H1 (cell line): Measurements from ENCODE around the gene PRICKLE2.

Experiments
- BRCA1 ChIP-seq: IDR thresholded peaks from 2 replicates; pipeline ENCODE4 v1.6.1; 2012; ENCODE audit warnings: low read depth, low read length, improper control_type of control experiment
- CBX5 ChIP-seq: fragments of 300-800, 300-1000 bp; sonication (generic); IDR thresholded peaks from 2 replicates; pipeline ENCODE4 v1.7.1; 2016; ENCODE audit warnings: antibody characterized with exemption, low read length, low read depth
- CHD2 ChIP-seq: IDR thresholded peaks from 2 replicates; pipeline ENCODE4 v1.6.1; 2012; ENCODE audit warnings: low read length, improper control_type of control experiment
- EP300 ChIP-seq, 2 experiments: IDR thresholded peaks; 1 replicate in 1 of 2; 2 replicates in 1 of 2; pipeline ENCODE4 v1.6.1; 2011 to 2012; ENCODE audit warnings: low read depth in 2 of 2, low read length in 2 of 2, mild to moderate bottlenecking in 2 of 2, borderline replicate concordance in 1 of 2, inconsistent platforms in 1 of 2, moderate library complexity in 1 of 2
- EZH2 ChIP-seq: fragments of 200-600 bp; sonication (generic); IDR thresholded peaks from 2 replicates; pipeline ENCODE4 v1.7.1; 2012; ENCODE audit warnings: low read depth, mild to moderate bottlenecking, moderate library complexity, low read length, inconsistent platforms; ENCODE audit not compliant: severe bottlenecking
- HDAC2 ChIP-seq, 2 experiments: fragments of 300-600 bp in 1 of 2; sonication (generic) in 1 of 2; IDR thresholded peaks; 2 replicates each; pipeline ENCODE4 v1.6.1; 2011 to 2012; ENCODE audit warnings: low read depth in 2 of 2, low read length in 2 of 2, mild to moderate bottlenecking in 2 of 2, moderate library complexity in 2 of 2, borderline replicate concordance in 1 of 2, inconsistent platforms in 1 of 2
- JUN ChIP-seq: IDR thresholded peaks from 2 replicates; pipeline ENCODE4 v1.6.1; 2011; ENCODE audit warnings: low read depth, mild to moderate bottlenecking, improper control_type of control experiment, low read length
- NRF1 ChIP-seq: IDR thresholded peaks from 2 replicates; pipeline ENCODE4 v1.6.1; 2011; ENCODE audit warnings: mild to moderate bottlenecking, low read depth, low read length, improper control_type of control experiment
- POLR2A ChIP-seq, 2 experiments: IDR thresholded peaks; 1 replicate in 1 of 2; 2 replicates in 1 of 2; pipeline ENCODE4 v1.6.1; 2011; ENCODE audit warnings: low read depth in 2 of 2, low read length in 2 of 2, mild to moderate bottlenecking in 2 of 2; ENCODE audit errors: control extremely low read depth in 1 of 2
- RAD21 ChIP-seq, 2 experiments: IDR thresholded peaks in 1 of 2; conservative IDR thresholded peaks in 1 of 2; 2 replicates each; pipeline ENCODE4 v1.6.1; 2011; ENCODE audit warnings: low read depth in 2 of 2, low read length in 2 of 2, improper control_type of control experiment in 1 of 2, inconsistent platforms in 1 of 2, mild to moderate bottlenecking in 1 of 2, moderate library complexity in 1 of 2
- SAP30 ChIP-seq: fragments of 300-600 bp; sonication (generic); IDR thresholded peaks from 2 replicates; pipeline ENCODE4 v1.7.1; 2012; ENCODE audit warnings: low read length, moderate library complexity, mild to moderate bottlenecking, inconsistent platforms; ENCODE audit not compliant: insufficient read depth, insufficient replicate concordance
- SRF ChIP-seq: IDR thresholded peaks from 2 replicates; pipeline ENCODE4 v1.6.1; 2011; ENCODE audit warnings: mild to moderate bottlenecking, low read depth, low read length, moderate library complexity
- TF ChIP-seq, protein P1 (sequence below), 3 experiments: IDR thresholded peaks; 1 replicate in 2 of 3; 2 replicates in 1 of 3; pipeline versions ENCODE4 v1.5.1 to v1.6.1; 2011; ENCODE audit warnings: low read length in 3 of 3, mild to moderate bottlenecking in 3 of 3, inconsistent platforms in 2 of 3, low read depth in 1 of 3, moderate library complexity in 1 of 3; ENCODE audit not compliant: insufficient read depth in 1 of 3; ENCODE audit errors: control extremely low read depth in 1 of 3
- TF ChIP-seq, protein P2 (sequence below): IDR thresholded peaks from 2 replicates; pipeline ENCODE4 v1.6.1; 2012; ENCODE audit warnings: low read length, inconsistent platforms

DNA sequence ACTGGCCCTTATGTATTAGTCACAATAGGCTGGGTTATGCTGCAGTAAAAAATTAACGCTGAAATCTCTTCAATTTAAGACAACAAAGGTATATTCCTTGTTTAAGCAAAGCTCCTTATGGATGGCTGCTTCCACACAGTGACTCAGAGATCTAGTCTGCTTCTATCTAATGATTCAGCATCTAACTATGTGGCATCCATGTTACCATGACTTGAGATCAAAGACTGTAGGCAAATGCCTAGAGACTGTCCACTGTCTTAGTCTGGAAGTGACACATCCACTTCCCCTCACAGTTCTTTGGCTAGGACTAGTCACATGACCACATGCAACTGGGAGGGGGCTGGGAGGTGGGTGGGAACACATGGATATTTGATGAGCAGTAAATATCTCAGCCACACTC is 140.6 kb downstream of the PRICKLE2 start:
- TF ChIP-seq, protein P1, sequence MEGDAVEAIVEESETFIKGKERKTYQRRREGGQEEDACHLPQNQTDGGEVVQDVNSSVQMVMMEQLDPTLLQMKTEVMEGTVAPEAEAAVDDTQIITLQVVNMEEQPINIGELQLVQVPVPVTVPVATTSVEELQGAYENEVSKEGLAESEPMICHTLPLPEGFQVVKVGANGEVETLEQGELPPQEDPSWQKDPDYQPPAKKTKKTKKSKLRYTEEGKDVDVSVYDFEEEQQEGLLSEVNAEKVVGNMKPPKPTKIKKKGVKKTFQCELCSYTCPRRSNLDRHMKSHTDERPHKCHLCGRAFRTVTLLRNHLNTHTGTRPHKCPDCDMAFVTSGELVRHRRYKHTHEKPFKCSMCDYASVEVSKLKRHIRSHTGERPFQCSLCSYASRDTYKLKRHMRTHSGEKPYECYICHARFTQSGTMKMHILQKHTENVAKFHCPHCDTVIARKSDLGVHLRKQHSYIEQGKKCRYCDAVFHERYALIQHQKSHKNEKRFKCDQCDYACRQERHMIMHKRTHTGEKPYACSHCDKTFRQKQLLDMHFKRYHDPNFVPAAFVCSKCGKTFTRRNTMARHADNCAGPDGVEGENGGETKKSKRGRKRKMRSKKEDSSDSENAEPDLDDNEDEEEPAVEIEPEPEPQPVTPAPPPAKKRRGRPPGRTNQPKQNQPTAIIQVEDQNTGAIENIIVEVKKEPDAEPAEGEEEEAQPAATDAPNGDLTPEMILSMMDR (IDR thresholded peaks at IDR 0.05; ENCODE audit: control extremely low read depth in 1 of 3, insufficient read depth in 1 of 3, low read depth in 1 of 3, low read length in 3 of 3) = no peak
- no peak for TF ChIP-seq SAP30
- TF ChIP-seq CHD2 = no peak
- TF ChIP-seq EZH2 = no peak
- TF ChIP-seq, protein P2, sequence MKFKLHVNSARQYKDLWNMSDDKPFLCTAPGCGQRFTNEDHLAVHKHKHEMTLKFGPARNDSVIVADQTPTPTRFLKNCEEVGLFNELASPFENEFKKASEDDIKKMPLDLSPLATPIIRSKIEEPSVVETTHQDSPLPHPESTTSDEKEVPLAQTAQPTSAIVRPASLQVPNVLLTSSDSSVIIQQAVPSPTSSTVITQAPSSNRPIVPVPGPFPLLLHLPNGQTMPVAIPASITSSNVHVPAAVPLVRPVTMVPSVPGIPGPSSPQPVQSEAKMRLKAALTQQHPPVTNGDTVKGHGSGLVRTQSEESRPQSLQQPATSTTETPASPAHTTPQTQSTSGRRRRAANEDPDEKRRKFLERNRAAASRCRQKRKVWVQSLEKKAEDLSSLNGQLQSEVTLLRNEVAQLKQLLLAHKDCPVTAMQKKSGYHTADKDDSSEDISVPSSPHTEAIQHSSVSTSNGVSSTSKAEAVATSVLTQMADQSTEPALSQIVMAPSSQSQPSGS = no peak
- TF ChIP-seq RAD21 (IDR thresholded peaks at IDR 0.05 in 1 of 2, conservative IDR thresholded peaks at IDR 0.05 in 1 of 2; ENCODE audit: low read depth in 2 of 2, low read length in 2 of 2) = no peak
- TF ChIP-seq BRCA1 = no peak
- TF ChIP-seq EP300 (IDR thresholded peaks at IDR 0.05; ENCODE audit: borderline replicate concordance in 1 of 2, low read depth in 2 of 2, low read length in 2 of 2) = no peak
- no peak for TF ChIP-seq HDAC2 (IDR thresholded peaks at IDR 0.05; ENCODE audit: borderline replicate concordance in 1 of 2, low read depth in 2 of 2, low read length in 2 of 2)
- TF ChIP-seq NRF1 = no peak
- no peak for TF ChIP-seq POLR2A (IDR thresholded peaks at IDR 0.05; ENCODE audit: control extremely low read depth in 1 of 2, low read depth in 2 of 2, low read length in 2 of 2)
- no peak for TF ChIP-seq SRF
- no peak for TF ChIP-seq CBX5
- no peak for TF ChIP-seq JUN
